ENCODE results near the gene SLC4A2.
A peak's percentile ranks its signal among the peaks of the same experiment; 100 is the strongest.

The SLC4A2 gene

GRCh38 chr7:151016942-151017341 lies 42.4 kb upstream of the SLC4A2 start (continued):
- TF ChIP-seq ZSCAN5A (tag by site-specific recombination; IDR thresholded peaks at IDR 0.05), result no peak

GRCh38 chr7:151017370-151017952 lies 41.9 kb upstream of the SLC4A2 start:
- ChIA-PET CTCF (interaction anchor here (0.6 to 2.9 kb wide), 22 partner anchors 8 to 739 kb away, joined by 3 to 29 read pairs (median 6); partner anchors contain the start of genes ABCB8, AOC1 and NOS3), POLR2A (interaction anchor here (1.7 kb wide), 1 partner anchor 11 kb away, joined by 8 read pairs; the partner anchor contains the start of gene ABCB8)
- H3K36me3 ChIP-seq (ENCODE audit: control insufficient read depth in 2 of 2, insufficient read depth in 1 of 2, low read length in 2 of 2), result no peaks in the 10 kb centered on the region
- no peaks in the 10 kb centered on the region for H3K4me1 ChIP-seq (ENCODE audit: control insufficient read depth, insufficient read depth, low read length)
- TF ChIP-seq ZNF514 (tag by site-specific recombination; IDR thresholded peaks at IDR 0.05) (no peak), ZNF76 (tag by site-specific recombination; IDR thresholded peaks at IDR 0.05; ENCODE audit: borderline replicate concordance, low read depth) (no peak), ZBTB20 (tag by site-specific recombination; IDR thresholded peaks at IDR 0.05) (no peak), WT1 (tag by site-specific recombination; IDR thresholded peaks at IDR 0.05) (no peak), ZNF169 (tag by site-specific recombination; IDR thresholded peaks at IDR 0.05) (no peak), SCRT1 (tag by site-specific recombination; IDR thresholded peaks at IDR 0.05; ENCODE audit: borderline replicate concordance) (no peak), ZNF518A (tag by site-specific recombination; conservative IDR thresholded peaks at IDR 0.05; ENCODE audit: low read depth) (no peak), ZBTB1 (tag by site-specific recombination; IDR thresholded peaks at IDR 0.05) (no peak), YY2 (tag by site-specific recombination; IDR thresholded peaks at IDR 0.05) (no peak), ZNF155 (tag by site-specific recombination; IDR thresholded peaks at IDR 0.05) (no peak), BCL11B (tag by site-specific recombination; IDR thresholded peaks at IDR 0.05; ENCODE audit: low read depth) (no peak), ZNF707 (tag by site-specific recombination; IDR thresholded peaks at IDR 0.05) (no peak), ZNF768 (tag by site-specific recombination; IDR thresholded peaks at IDR 0.05) (no peak)
- H3K4me3 ChIP-seq (ENCODE audit: low read depth, low read length), result no peak overlapping the region
- no peaks in the 10 kb centered on the region for H3K9me3 ChIP-seq (ENCODE audit: control insufficient read depth, insufficient read depth, low read depth, low read length)
- H3K27ac ChIP-seq (ENCODE audit: extremely low read depth, low read depth, low read length), result no peak overlapping the region

GRCh38 chr7:151017953-151018420 lies 41.4 kb upstream of the SLC4A2 start:
- ChIA-PET CTCF (interaction anchor here (0.6 to 3.1 kb wide), 48 partner anchors 8 to 1055 kb away, joined by 3 to 29 read pairs (median 4); partner anchors contain the start of genes ABCB8, AOC1 and NOS3), POLR2A (interaction anchor here (1.7 kb wide), 1 partner anchor 10 kb away, joined by 8 read pairs; the partner anchor contains the start of gene ABCB8)
- Histone ChIP-seq H3K27ac (ENCODE audit: extremely low read depth, low read depth, low read length) (no peak overlapping the region; the same call in 1 of the 2 replicates), H3K36me3 (ENCODE audit: control insufficient read depth in 2 of 2, insufficient read depth in 1 of 2, low read length in 2 of 2) (no peaks in the 10 kb centered on the region), H3K4me1 (ENCODE audit: control insufficient read depth, insufficient read depth, low read length) (no peaks in the 10 kb centered on the region), H3K4me3 (ENCODE audit: low read depth, low read length) (no peak overlapping the region), H3K9me3 (ENCODE audit: control insufficient read depth, insufficient read depth, low read depth, low read length) (no peaks in the 10 kb centered on the region)
- TF ChIP-seq ZBTB26 (tag by site-specific recombination; optimal IDR thresholded peaks at IDR 0.05) (peak; percentile 53), HIC1 (tag by site-specific recombination; IDR thresholded peaks at IDR 0.05) (no peak), ZFHX2 (tag by site-specific recombination; conservative IDR thresholded peaks at IDR 0.05) (peak; percentile 73), ZNF169 (tag by site-specific recombination; IDR thresholded peaks at IDR 0.05) (no peak), ZNF621 (tag by site-specific recombination; IDR thresholded peaks at IDR 0.05) (no peak), PATZ1 (tag by site-specific recombination; IDR thresholded peaks at IDR 0.05) (peak; percentile 69), KLF9 (tag by site-specific recombination; IDR thresholded peaks at IDR 0.05; ENCODE audit: low read depth) (peak; percentile 59), ZFP69B (tag by site-specific recombination; IDR thresholded peaks at IDR 0.05) (peak; percentile 93)
